GM12892 (cell line): Measurements from ENCODE around the gene DKKL1.

Source experiments
- POLR2A ChIP-seq: IDR thresholded peaks from 2 replicates; pipeline ENCODE4 v1.6.1; 2011; ENCODE audit warnings: low read depth, low read length, control low read depth
- TAF1 ChIP-seq: IDR thresholded peaks from 2 replicates; pipeline ENCODE4 v1.6.1; 2011; ENCODE audit warnings: low read depth, mild to moderate bottlenecking, control low read depth, low read length, borderline replicate concordance

- TF ChIP-seq POLR2A (no peak), TAF1 (no peak)
These were observed 45.4 kb upstream of the DKKL1 start for GRCh38 chr19:49318296-49318695.
